AG08396 (cell line): ENCODE data around the gene ENAH.
A peak's percentile ranks its signal among the peaks of the same experiment; 100 is the strongest.
"Not testable (repeated sequence)": the region's sequence is repeated elsewhere in the genome, so short reads cannot be mapped to it uniquely, and the experiment has no call there.

Experiments
- DNase-seq: peaks from one replicate; pipeline ENCODE4 v3.0.0; 2012; ENCODE audit warnings: low spot score, mixed read lengths

The ENAH gene

DNA sequence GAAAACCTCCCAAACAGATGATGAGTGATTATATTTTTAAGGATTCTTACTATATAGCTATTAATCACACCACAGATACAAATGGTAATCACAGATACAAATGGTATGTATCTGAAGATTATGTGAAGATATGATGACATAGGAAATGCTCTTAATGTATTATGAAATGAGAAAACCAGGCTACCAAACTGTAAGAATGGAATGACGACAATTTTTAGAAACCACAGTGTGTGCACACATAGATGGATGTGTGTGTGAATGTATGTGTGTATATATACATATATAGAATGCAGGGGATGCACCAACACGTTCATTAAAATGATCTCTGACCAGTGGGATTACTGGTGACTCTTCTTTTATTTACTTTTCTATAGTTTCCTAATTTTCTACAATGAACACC lies 21.5 kb upstream of the ENAH start:
- no peak for DNase-seq

DNA sequence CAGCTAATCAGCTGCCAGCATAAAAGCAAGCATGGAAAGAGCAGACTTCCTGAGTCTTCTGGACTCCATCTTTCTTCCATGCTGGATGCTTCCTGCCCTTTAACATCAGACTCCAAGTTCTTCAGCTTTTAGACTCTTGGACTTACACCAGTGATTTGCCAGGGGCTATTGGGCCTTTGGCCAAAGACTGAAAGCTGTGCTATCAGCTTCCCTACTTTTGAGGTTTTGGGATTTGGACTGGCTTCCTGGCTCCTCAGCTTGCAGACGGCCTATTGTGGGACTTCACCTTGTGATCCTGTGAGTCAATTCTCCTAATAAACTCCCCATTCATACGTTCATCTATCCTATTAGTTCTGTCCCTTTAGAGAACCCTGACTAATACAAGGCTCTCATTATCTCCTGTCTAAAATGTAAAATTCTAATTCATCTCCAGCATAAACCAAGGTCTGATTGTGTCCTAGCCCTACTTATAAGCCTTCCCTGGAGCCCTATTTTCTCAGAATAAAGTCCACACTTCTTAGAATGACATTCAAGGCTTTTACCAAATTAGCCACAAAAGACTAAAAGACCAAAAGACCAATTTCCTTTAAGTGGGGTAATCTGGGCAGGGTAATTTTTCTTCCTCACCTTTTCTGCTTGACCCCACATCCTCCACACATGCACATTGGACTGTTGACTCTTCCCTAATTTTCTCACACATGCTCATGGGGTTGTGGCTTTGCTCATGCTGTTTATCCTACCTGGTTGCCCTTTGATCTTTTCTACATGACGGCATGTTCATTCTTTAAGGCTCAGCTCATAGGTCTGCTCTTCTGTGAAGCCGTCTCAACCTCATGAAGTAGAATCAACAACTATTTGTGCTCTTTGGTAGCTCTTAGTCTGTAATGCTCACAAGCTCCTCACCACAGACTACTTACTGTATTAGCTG lies 18.1 kb upstream of the ENAH start:
- no peak for DNase-seq

DNA sequence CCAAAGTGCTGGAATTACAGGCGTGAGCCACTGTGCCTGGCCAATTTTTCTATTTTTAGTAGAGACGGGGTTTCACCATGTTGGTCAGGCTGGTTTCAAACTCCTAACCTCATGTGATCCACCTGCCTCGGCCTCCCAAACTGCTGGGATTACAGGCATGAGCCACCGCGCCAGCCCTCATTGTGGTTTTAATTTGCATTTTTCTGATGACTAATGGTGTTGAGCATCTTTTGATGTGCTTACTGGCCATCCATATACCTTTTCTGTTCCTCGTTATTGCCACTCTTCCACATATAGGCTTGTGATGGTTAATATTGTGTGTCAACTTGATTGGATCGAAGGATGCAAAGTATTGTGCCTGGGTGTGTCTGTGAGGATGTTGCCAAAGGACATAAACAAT lies 17.4 kb upstream of the ENAH start:
- DNase-seq, result no peak

DNA sequence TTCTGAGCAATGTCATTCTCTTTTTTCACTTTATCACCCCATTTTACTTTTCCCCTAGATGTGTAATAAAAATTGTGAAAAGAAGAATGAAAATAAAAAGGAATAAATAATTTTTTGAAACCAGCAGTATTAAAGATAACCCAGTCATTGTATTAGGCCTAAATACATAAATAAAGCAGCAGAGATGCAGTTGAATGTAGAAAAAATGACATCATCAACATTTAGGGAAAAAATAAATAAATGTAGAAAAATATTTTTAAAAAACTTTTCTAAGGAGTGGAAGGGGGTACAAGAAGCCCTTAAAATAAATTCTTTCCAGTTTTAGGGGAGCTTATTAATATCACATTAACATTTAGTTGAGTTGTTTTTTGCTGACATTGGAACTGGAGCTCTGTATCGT lies 15.3 kb upstream of the ENAH start:
- no peak for DNase-seq

DNA sequence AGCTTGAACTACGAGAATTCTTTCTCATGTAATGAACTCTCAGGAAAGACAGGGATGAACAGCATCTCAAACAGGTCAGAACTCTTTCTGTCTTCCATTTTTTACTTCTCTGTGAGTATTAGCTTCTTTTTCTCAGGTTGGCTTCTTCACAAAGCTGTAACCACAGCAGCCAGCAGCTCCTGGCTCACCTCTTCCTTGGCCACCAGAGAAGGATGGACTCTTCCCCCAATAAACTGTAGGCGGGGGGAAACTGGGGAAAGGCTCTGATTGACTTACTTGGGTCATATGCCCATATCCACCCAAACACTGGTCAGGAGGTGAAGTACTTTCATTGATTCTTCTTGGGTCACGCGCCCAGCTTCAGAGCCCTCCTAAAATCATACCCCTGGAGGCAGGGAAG lies 14.4 kb upstream of the ENAH start:
- no peak for DNase-seq

DNA sequence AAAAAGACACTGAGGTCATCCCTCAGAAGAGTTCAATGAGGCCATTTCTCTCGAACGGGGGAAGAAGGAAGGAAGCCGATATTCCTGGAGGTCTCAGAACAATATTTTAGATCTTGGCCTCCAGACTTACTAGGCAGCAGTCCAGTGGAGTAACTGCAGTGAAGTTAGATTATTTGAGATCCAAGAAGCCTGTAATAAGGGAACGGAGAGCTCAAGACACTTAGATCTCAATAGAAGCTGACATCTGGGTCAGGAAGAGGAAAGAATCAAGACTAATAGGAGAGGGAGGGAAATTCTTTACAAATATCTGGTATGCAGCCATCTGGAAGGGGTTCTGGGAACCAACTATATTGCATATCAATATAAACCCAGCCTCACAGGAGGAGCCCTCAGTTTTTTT lies 13.6 kb upstream of the ENAH start:
- DNase-seq, result no peak

DNA sequence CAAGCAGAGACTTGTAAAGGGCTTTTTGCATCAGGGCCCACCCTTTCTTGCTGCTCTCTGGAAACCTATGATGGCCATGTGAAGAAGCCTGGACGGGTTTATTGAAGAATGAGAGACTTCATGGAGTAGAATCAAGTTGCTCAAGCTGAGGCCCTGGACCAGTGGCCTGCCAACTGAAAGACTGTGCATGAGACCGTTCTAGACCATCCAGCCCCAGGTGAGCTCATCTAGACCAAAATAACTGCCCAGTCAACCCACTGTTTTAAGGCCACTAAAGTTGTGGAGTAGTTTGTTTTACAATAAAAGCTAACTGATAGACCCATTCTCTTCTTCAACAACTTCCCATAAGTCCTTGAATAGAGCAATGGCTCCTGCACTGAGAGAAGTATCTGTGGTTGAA lies 11.8 kb upstream of the ENAH start:
- DNase-seq, result no peak

DNA sequence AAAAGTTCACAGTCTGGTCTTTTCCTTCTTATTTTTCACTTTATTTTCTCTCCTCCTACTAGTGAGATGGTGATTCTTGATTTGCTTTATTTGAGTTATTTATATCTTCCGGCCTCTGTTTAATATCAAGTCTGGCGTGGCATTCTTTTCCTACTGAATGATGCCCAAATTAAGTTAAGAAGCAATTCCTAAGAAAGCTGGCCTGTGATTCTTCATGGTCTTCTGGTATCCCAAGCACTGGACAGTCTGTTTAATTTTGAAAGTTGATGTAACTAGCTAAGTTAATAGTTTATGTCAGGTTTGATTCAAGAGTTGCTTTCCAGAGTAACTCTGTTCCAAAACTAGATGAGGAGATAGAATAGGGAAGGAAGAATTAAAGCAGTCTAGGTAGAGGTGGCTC lies 9.2 kb upstream of the ENAH start:
- DNase-seq, result no peak

DNA sequence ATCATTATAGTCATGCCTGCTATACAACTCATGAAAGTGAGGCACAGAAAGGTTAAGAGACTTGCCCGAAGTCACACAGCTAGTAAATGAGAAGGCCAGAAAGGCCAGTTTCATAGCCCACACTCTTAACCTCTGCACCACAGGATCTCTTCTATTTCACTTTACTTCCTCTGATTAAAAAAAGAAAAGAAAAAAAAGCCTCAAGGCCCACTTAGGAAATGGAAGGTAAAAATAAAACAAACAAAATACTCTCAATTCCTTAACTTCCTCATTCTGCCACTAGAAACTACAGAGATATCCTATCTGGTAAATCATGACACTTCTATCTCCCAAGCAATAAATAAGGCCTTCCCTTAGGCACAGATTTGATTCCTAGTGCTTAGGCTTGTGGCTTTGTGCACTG lies 7.6 kb upstream of the ENAH start:
- DNase-seq, result no peak

DNA sequence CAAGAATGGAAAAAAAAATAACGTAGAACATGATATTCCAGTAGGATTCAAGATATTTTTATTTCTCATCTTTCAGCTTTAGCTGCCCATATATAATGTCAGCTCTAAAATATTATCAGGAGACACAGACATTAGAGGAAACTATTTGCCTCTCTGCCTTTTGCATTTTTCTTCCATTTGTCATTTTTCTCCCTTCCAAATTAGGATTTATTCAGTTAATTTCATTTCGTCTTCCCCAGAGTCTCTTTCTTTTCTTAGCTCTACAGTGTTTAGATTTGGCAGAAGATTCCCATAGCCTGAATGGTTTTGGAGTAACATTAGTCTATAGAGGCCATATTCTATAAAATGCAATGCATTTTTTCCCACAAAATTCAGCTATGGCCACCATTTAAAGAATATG lies 5.1 kb upstream of the ENAH start:
- DNase-seq, result no peak

DNA sequence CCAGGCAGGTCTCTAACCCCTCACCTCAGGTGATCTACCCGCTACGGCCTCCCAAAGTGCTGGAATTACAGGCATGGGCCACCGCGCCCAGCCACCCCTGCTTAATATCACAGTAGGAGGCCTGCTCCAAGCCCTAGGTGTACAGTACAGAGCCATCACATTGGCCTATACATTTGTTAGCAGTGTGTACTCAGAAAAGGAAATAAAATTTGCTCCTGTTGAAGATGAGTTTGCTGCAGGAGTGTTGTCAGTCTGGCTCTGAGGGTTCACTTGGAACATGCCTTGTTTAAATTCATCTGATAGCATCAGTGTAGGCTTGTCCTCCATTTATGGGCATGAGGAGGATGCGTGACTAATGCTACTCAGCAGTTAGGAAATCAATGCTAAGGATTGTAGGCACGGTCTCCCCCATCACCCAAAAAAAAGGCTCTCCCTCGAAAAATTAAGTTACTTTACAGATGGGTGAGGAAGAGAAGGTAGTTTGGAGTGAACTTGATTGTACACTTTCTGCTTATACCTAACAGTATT lies 4.6 kb upstream of the ENAH start:
- DNase-seq, result peak; percentile 66

DNA sequence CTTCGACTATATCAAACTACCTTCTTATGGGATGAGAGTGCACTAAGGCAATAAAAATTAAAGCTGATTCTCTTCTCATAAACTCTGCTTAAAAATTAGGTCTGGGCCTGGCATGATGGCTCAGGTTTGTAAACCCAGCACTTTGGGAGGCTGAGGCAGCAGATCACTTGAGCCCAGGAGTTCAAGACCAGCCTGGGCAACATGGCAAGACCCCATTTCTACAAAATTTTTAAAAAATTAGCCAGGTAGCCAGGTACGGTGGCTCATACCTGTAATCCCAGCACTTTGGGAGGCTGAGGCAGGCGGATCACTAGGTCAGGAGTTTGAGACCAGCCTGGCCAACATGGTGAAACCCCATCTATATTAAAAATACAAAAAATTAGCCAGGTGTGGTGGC lies 3.3 kb upstream of the ENAH start:
- not testable (repeated sequence) for DNase-seq

DNA sequence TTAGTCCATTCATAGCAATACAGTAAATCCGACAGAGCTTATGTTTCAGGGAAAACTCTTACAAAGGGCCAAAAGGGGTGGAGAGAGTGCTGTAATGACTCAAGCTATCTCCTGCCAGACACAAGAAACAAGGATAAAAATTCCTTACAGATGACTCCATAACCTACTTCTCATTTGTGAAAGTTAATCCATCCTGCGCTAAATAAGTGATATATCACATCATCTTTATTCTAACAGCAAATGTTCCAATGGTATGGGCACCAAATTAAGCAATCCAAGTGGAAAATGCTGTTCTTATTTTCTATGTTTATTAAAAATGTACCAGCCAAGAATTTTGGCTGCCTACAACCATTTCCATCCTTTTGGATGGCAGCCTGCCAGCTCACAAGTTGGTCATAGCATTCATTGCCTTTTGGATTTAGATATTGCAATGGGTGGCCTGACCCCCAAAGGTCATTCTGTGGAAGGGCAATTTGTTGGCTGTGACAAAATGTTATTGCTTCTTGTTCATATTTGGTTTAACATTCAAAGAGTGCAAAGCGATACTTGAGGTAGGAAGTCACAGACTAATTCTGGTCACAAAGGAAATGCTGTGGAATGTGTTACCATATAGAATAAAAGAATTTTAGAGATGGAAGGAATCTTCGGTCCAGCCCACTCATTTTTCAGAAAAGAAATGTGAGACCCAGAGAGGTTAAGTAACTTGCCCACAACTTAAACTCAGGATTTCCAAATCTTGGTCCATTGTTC lies 2.8 kb upstream of the ENAH start:
- peak; percentile 77 for DNase-seq

DNA sequence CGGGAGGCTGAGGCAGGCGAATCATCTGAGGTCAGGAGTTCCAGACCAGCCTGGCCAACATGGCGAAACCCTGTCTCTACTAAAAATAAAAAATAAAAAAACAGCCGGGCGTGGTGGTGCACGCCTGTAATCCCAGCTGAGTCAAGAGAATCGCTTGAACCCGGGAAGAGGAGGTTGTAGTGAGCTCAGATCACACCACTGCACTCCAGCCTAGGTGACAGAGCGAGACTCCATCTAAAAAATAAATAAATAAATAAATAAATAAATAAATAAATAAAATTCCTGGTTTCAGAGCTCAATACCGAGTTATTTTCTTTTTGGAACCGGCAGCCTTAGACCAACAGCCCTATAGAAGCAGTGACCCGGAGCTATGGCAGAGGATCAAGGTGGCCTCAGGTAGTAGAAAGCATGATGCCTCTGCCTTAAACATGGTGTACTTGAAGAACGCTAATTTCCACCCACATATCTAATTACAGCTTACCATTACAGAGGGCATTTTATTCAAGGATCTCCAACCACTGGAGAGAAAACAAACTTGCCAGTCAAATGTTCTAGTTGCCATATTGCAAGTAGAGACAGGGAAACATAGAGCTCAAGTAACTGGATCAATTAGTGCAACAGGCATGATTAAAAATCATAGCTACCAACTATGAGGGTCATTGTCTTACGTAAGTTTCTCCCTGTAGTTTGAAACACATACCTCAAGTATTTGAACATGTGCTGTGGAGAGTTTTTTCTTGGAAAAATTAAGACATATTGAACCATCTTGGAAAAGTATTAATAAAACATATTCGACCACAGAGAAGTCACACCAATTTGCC lies 2.0 kb upstream of the ENAH start:
- no peak for DNase-seq

DNA sequence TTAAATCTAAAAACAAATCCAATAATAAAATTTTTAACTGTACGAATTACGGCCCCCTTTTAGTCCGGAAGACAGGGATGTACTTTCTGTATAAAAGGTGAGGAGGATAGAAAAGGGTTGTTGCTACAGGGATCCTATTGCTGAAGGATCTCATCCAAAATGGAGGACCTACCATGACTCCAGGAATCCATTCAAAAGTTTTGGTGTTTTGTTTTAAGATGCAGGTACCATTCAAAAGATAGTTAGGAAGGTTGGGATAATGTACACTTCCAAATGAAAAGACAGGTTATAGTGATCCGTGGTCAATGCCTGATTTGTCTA lies 1.3 kb upstream of the ENAH start:
- no peak for DNase-seq

DNA sequence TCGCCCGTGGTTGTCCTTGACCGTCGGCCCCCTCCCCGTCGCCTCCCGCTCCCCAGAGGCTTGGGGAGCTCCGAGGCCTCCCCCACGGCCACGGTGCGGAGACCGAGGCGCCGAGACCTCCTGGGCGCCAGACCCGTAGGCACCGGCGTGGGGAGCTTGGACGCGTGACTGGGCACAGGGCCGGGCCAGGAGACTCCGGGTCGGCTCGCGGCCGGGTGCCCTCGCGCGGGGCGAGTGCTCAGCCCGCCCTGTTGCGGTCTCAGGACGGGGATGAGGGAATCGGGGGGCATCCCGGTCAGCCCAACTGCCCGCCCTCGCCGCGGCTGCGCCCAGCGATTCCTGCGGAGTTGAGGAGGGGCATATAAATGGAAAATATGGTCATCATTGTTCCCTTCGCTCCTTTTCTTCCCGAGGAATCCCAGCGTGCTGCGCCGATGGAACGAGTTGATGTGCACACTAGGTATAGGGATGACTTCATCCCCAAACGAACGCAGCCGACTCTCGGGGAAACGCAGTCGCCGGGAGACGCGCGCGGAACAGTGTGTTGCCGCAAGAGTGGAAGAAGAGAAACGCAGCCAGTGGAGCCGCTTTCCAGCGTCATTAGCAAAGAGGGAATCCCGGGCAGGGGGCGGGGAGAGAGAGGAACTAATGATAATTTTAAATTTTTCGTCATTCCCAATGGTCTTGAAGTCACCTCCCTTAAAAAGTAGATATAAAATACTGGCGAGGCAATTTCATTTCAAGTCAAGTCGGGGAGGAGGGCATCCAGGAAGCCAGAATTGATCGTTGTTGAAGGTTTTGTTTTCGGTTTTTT lies 747 bp upstream of the ENAH start:
- peak; percentile 50 for DNase-seq

DNA sequence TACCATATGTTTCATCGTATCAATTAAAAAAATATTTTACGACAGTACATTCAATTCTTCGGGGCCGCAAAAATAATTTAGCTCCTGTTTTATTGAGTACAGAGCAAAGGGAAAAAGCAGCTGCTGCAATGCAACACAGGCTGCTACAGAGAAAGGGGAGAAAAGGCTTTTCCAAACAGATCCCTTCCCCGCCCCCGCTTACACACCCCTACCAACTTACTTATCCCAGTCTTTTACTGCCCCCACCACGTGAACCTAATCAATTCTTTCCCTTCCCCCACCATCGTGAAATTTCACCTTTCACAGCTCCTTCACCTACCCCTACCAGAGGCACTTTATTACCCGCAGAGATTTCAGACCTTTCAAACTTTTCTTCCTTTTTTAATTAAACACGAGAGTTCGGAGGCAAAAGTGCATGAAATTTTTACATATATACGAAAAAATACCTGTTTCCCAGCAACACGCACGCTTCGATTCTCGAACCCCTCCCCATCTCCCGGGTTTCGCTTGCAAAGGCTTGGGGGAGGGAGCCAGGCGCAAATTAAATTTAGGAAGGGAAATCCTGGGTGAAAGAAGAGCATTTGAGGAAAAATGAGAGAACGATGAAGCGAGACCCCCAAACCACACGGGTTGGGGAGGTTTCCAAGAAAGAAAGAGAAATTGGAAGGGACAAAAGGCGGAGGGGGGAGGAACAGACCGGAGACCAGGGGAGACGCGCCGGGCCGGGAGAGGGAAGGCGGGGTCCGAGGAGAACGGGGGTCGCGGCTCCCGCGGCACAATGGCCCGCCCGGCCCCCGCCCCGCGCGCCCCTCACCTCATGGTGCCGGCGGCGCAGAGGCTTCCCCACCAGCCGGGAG lies 823 bp downstream of the ENAH start:
- DNase-seq, result no peak

DNA sequence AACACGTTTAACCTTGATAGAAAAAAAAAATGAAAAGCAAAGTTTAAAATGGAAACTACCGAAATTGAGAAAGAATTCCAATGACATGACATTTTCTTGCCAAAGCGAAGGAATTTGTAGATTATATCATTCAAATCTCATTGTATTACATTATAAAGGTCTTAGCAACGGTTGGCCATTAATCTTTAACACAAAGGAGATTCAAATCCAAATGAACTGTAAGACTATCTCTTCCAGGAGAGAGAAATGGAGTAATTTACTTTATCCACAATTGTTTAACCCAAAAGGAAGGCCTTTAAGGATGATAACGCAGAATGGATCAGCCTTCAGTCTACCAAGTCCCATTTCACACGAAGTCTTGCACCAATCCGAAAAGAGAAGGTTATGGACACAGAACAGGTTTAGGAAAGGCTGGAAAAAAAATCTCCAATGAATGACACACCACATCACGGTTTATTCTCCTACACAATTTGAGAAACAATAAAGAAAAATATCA lies 1.5 kb downstream of the ENAH start:
- DNase-seq, result no peak

DNA sequence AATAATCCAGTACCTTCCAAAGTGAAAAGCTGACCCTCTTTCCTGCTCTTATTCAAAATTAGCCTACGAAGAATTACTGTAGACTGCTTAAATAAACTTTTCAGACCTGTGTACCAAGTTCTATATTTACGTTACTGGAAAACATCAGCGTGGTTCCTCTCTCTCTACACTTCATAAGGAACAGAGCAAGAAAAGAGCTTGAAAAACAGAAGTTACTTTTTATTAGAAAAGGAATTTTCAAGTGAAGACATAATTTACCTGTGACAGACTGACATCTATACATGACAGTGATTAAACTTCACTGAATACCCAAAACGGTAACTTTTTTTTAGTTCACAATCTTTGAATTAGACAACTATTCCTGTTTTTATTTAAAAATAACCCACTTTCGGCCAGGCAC lies 2.7 kb downstream of the ENAH start:
- DNase-seq, result no peak

DNA sequence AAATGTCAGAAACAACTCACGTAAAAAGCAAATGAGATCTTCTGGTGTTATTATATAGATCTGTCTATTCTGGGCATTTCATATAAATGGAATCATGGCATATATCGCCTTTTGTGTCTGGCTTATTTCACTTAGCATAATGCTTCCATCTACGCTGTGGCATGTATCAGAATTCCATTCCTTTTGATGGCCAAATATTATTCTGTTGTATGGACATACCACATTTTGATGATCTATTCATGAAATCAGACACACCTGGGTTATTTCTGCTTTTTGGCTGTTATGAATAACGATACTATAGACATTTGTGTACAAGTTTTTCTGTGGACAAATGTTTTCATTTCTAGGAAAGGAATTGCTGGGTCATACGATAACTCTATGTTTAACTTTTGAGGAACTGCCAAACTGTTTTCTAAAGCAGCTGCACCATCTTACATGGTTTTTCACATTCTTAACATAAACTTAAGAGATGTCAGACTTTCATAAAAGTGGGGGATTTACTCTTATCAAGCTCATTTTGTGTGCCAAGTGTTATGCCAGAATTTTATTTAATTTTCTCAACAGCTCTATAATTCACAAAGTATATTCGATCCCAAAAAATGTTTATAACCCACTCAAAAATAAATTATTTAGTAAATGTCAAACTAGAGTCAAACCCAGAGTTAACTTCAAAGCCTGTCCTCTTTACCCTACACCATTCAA lies 7.6 kb downstream of the ENAH start:
- no peak for DNase-seq
